H1 (cell line): ENCODE data around the gene DCAF15. TPM values are rescaled to one million over a fixed set of nuclear protein-coding genes. Genes with fewer than 3 reads are reported as not detected.
A peak's percentile ranks its signal among the peaks of the same experiment; 100 is the strongest.

Experiments used
- CTCF ChIA-PET: fragments of 300-600 bp; sonication (Branson Sonifier 250); formaldehyde crosslinking; loops from one replicate; lab custom pipeline; 2021; ENCODE audit not compliant: partially characterized antibody; lab: Charles Lee
- POLR2A ChIA-PET: fragments of 300-600 bp; sonication (Branson Sonifier 250); formaldehyde crosslinking; loops from one replicate; lab custom pipeline; 2021; ENCODE audit warnings: inconsistent platforms; ENCODE audit not compliant: partially characterized antibody; lab: Charles Lee
- DNase-seq, 2 experiments: peaks; one replicate each; pipeline versions ENCODE4 v3.0.0 to v3.0.0-alpha.2; 2010 to 2022; ENCODE audit warnings: low spot score in 2 of 2, low read depth in 1 of 2, mixed read lengths in 1 of 2
- FAIRE-seq: peaks from 2 replicates; lab custom pipeline; 2011; peaks lifted over from hg19 to GRCh38; lab: Jason Lieb, UNC
- H2AFZ ChIP-seq: 2 replicates; pipeline ENCODE4 v1.8.1; 2012; ENCODE audit warnings: low read length, inconsistent platforms
- H2AK5ac ChIP-seq: 2 replicates; pipeline ENCODE4 v1.6.1; 2013; ENCODE audit warnings: low read depth, low read length
- H2BK120ac ChIP-seq: replicated peaks from 2 replicates; pipeline ENCODE3; 2013; ENCODE audit warnings: low read depth, low read length, inconsistent platforms
- H2BK12ac ChIP-seq: 2 replicates; pipeline ENCODE4 v1.6.1; 2013; ENCODE audit warnings: low read depth, low read length
- H2BK15ac ChIP-seq: 2 replicates; pipeline ENCODE4 v1.6.1; 2013; ENCODE audit warnings: low read length
- H2BK20ac ChIP-seq: 2 replicates; pipeline ENCODE4 v1.6.1; 2013; ENCODE audit warnings: low read length
- H2BK5ac ChIP-seq: 2 replicates; pipeline ENCODE4 v1.6.1; 2013; ENCODE audit warnings: low read depth, low read length
- H3K14ac ChIP-seq: 2 replicates; pipeline ENCODE4 v1.6.1; 2013; ENCODE audit warnings: inconsistent platforms; ENCODE audit not compliant: insufficient read length
- H3K18ac ChIP-seq: 2 replicates; pipeline ENCODE4 v1.6.1; 2013; ENCODE audit warnings: low read length; ENCODE audit errors: extremely low read depth
- H3K23ac ChIP-seq: 2 replicates; pipeline ENCODE4 v1.6.1; 2013; ENCODE audit warnings: inconsistent platforms; ENCODE audit not compliant: insufficient read length
- H3K23me2 ChIP-seq: 2 replicates; pipeline ENCODE4 v1.6.1; 2013; ENCODE audit warnings: low read depth, low read length
- H3K27ac ChIP-seq: 2 replicates; pipeline ENCODE4 v1.6.1; 2011; ENCODE audit warnings: low read depth, low read length, inconsistent platforms
- H3K27me3 ChIP-seq, 4 experiments: replicated peaks in 1 of 4; 1 replicate in 1 of 4; 2 replicates in 3 of 4; pipeline versions ENCODE4 v1.6.1 to v1.8.1; 2011 to 2013; ENCODE audit warnings: low read length in 3 of 4, mild to moderate bottlenecking in 3 of 4, inconsistent platforms in 2 of 4, mixed read lengths in 2 of 4, moderate library complexity in 1 of 4; ENCODE audit not compliant: control insufficient read depth in 3 of 4, insufficient read depth in 3 of 4; ENCODE audit errors: extremely low read depth in 1 of 4
- H3K36me3 ChIP-seq, 4 experiments: 2 replicates each; pipeline versions ENCODE4 v1.6.1 to v1.8.1; 2011 to 2013; ENCODE audit warnings: mild to moderate bottlenecking in 4 of 4, low read length in 3 of 4, moderate library complexity in 2 of 4, control low read depth in 1 of 4, inconsistent platforms in 1 of 4; ENCODE audit not compliant: insufficient read depth in 4 of 4, control insufficient read depth in 2 of 4
- H3K4ac ChIP-seq: replicated peaks from 2 replicates; pipeline ENCODE3; 2013; ENCODE audit warnings: low read length, low read depth, mixed read lengths, inconsistent platforms; ENCODE audit not compliant: insufficient read length
- H3K4me1 ChIP-seq, 4 experiments: replicated peaks in 1 of 4; 1 replicate in 1 of 4; 2 replicates in 3 of 4; pipeline versions ENCODE4 v1.6.1 to v1.8.1; 2011 to 2013; ENCODE audit warnings: low read length in 3 of 4, inconsistent platforms in 2 of 4, mixed read lengths in 1 of 4; ENCODE audit not compliant: insufficient read depth in 4 of 4, control insufficient read depth in 3 of 4
- H3K4me2 ChIP-seq, 2 experiments: 2 replicates each; pipeline versions ENCODE4 v1.6.1 to v1.8.1; 2011 to 2013; ENCODE audit warnings: low read depth in 2 of 2, low read length in 2 of 2, control low read depth in 1 of 2, inconsistent platforms in 1 of 2, mild to moderate bottlenecking in 1 of 2; ENCODE audit not compliant: insufficient read depth in 1 of 2
- H3K4me3 ChIP-seq, 4 experiments: fragments of 200-600, 300-600 bp in 1 of 4; sonication (generic), shearing (Covaris generic), sonication (Bioruptor Twin) in 1 of 4; 2 replicates each; pipeline versions ENCODE4 v1.5.1 to v1.8.1; 2011 to 2016; ENCODE audit warnings: low read length in 4 of 4, low read depth in 3 of 4, control low read depth in 2 of 4, inconsistent platforms in 2 of 4, mild to moderate bottlenecking in 2 of 4, mixed read lengths in 1 of 4, moderate library complexity in 1 of 4; ENCODE audit not compliant: insufficient read depth in 2 of 4; ENCODE audit errors: extremely low read depth in 1 of 4
- H3K56ac ChIP-seq: replicated peaks from 2 replicates; pipeline ENCODE3; 2013; ENCODE audit warnings: low read depth, mild to moderate bottlenecking, mixed read lengths, low read length, inconsistent platforms; ENCODE audit not compliant: insufficient read length
- H3K79me1 ChIP-seq: 2 replicates; pipeline ENCODE4 v1.6.1; 2013; ENCODE audit warnings: low read depth, low read length, control low read depth
- H3K79me2 ChIP-seq, 2 experiments: 2 replicates each; pipeline versions ENCODE4 v1.6.1 to v1.8.1; 2012 to 2013; ENCODE audit warnings: low read length in 2 of 2, mild to moderate bottlenecking in 2 of 2, inconsistent platforms in 1 of 2; ENCODE audit not compliant: insufficient read depth in 2 of 2, control insufficient read depth in 1 of 2
- H3K9ac ChIP-seq, 4 experiments: replicated peaks in 1 of 4; 1 replicate in 1 of 4; 2 replicates in 3 of 4; pipeline versions ENCODE4 v1.6.1 to v1.8.1; 2011 to 2013; ENCODE audit warnings: low read depth in 3 of 4, low read length in 3 of 4, control low read depth in 2 of 4, mild to moderate bottlenecking in 2 of 4, moderate library complexity in 2 of 4, inconsistent platforms in 1 of 4; ENCODE audit errors: extremely low read depth in 1 of 4
- H3K9me3 ChIP-seq, 2 experiments: 2 replicates each; pipeline versions ENCODE4 v1.6.1 to v1.8.1; 2012 to 2013; ENCODE audit warnings: mild to moderate bottlenecking in 2 of 2, moderate library complexity in 2 of 2, control low read depth in 1 of 2, inconsistent platforms in 1 of 2, low read depth in 1 of 2, low read length in 1 of 2, mixed read lengths in 1 of 2; ENCODE audit not compliant: insufficient read depth in 2 of 2
- H4K20me1 ChIP-seq, 2 experiments: replicated peaks in 1 of 2; 2 replicates each; pipeline versions ENCODE3 to v1.8.1; 2011 to 2013; ENCODE audit warnings: inconsistent platforms in 2 of 2, low read length in 2 of 2, mild to moderate bottlenecking in 1 of 2; ENCODE audit not compliant: insufficient read depth in 2 of 2, control insufficient read depth in 1 of 2
- H4K5ac ChIP-seq: 2 replicates; pipeline ENCODE4 v1.6.1; 2013; ENCODE audit warnings: low read length, low read depth, mixed read lengths, inconsistent platforms; ENCODE audit not compliant: insufficient read length
- H4K8ac ChIP-seq: 2 replicates; pipeline ENCODE4 v1.8.0; 2013; ENCODE audit warnings: mild to moderate bottlenecking, moderate library complexity, low read length, inconsistent platforms; ENCODE audit not compliant: insufficient read depth; ENCODE audit errors: extremely low read depth
- H4K91ac ChIP-seq: replicated peaks from 2 replicates; pipeline ENCODE3; 2013; ENCODE audit warnings: low read length, mixed read lengths, inconsistent platforms; ENCODE audit not compliant: insufficient read length
- POLR2A ChIP-seq, 2 experiments: IDR thresholded peaks; 1 replicate in 1 of 2; 2 replicates in 1 of 2; pipeline ENCODE4 v1.6.1; 2011; ENCODE audit warnings: low read depth in 2 of 2, low read length in 2 of 2, mild to moderate bottlenecking in 2 of 2; ENCODE audit errors: control extremely low read depth in 1 of 2
- SIN3A ChIP-seq, 2 experiments: IDR thresholded peaks in 1 of 2; conservative IDR thresholded peaks in 1 of 2; 2 replicates each; pipeline ENCODE4 v1.6.1; 2011 to 2012; ENCODE audit warnings: low read length in 2 of 2, improper control_type of control experiment in 1 of 2, low read depth in 1 of 2, mild to moderate bottlenecking in 1 of 2
- WGBS, 2 experiments: shearing (Covaris generic) in 1 of 2; methylation state at CpG; one replicate each; pipeline versions ENCODE4 v1.1.6 to v1.1.7; 2013 to 2015; ENCODE audit warnings: low lambda C conversion rate in 2 of 2, mixed read lengths in 2 of 2, inconsistent platforms in 1 of 2, low coverage in 1 of 2, missing lambda C conversion rate in 1 of 2; ENCODE audit not compliant: insufficient replicate concordance in 2 of 2, insufficient coverage in 1 of 2, insufficient read length in 1 of 2; ENCODE audit errors: extremely low coverage in 1 of 2, missing lambda C conversion rate in 1 of 2; 5-methylcytosine and 5-hydroxymethylcytosine counted together
- polyA plus RNA-seq, 7 experiments: library from polyadenylated mRNA; depleted of rRNA in 3 of 7; stranded (reverse) in 5 of 7; unstranded in 2 of 7; fragments of >200 nt in 5 of 7; fragments of 200-250 nt in 2 of 7; gene quantifications; 1 replicate in 5 of 7; 2 replicates in 1 of 7; 4 replicates in 1 of 7; pipeline versions ENCODE4 v1.2.1 to v1.2.3, GENCODE V29; 2011 to 2013; ENCODE audit warnings: missing spikeins in 2 of 7, mixed read lengths in 2 of 7
- total RNA-seq: library from RNA; stranded (reverse); fragmentation: NEBNext Ultra II Directional; extraction: Animal tissue kit (Norgen Biotek cat#: 25700); gene quantifications from 2 replicates; pipeline ENCODE4 v1.2.1, GENCODE V29; 2021

The DCAF15 gene
- total and polyA plus RNA-seq, 2 of the 8 experiments (the other 6 are each of a cell fraction or from before 2014, with no cell fraction given), result 68.7 to 80.8 TPM

GRCh38 chr19:13937479-13938300 is 14.6 kb upstream of the DCAF15 start:
- peaks cover 0 to 2% (median 0%) of the 10 kb centered on the region in 4 experiments; a peak in 1 of 7 replicates for H3K27me3 ChIP-seq
- peak overlapping the region; percentile 87; the same call in 1 of the 2 replicates for H2BK12ac ChIP-seq
- 68% methylated on average over 19 of the region's 29 CpGs; no CpG with 5 or more reads in 1 of the 2 experiments for WGBS, 2 experiments
- H3K79me1 ChIP-seq, result peaks cover 3% of the 10 kb centered on the region; the same call in 1 of the 2 replicates
- H3K23me2 ChIP-seq, result peaks cover 14% of the 10 kb centered on the region; the same call in 1 of the 2 replicates
- peak overlapping the region; percentile 81; the same call in 1 of the 2 replicates for H2BK15ac ChIP-seq
- peak overlapping the region; percentile 22 to 44; a peak in 3 of 4 replicates for H3K4me2 ChIP-seq
- TF ChIP-seq SIN3A (conservative IDR thresholded peaks at IDR 0.05 in 1 of 2, IDR thresholded peaks at IDR 0.05 in 1 of 2; ENCODE audit: low read depth in 1 of 2, low read length in 2 of 2) (0 out of 4 replicates have a peak, but pooled peaks of 1 of the 2 experiments have one; percentile 31), POLR2A (IDR thresholded peaks at IDR 0.05; ENCODE audit: control extremely low read depth in 1 of 2, low read depth in 2 of 2, low read length in 2 of 2) (no peak)
- TF ChIP-seq, all 59 proteins: peak for 1
- peak overlapping the region; percentile 33; the same call in 1 of the 2 replicates for H2AFZ ChIP-seq
- H3K4me1 ChIP-seq, result peaks cover 3 to 34% (median 19%) of the 10 kb centered on the region in 4 experiments
- H3K18ac ChIP-seq, result peak overlapping the region; percentile 32
- H3K36me3 ChIP-seq, result no peaks in the 10 kb centered on the region
- H3K9ac ChIP-seq, result no peak overlapping the region; a peak in 1 of 7 replicates
- H2AK5ac ChIP-seq, result 0 out of 2 replicates have a peak overlapping the region, but pooled peaks have one; percentile 75
- CTCF ChIA-PET, result interaction anchor here (0.7 to 3.7 kb wide), 5 partner anchors 15 to 121 kb away, joined by 3 to 26 read pairs (median 4); no protein-coding TSS in a partner anchor
- DNase-seq, result no peak
- H2BK120ac ChIP-seq, result no peak overlapping the region
- H4K8ac ChIP-seq, result peak overlapping the region; percentile 85
- H2BK20ac ChIP-seq, result 0 out of 2 replicates have a peak overlapping the region, but pooled peaks have one; percentile 48
- H3K23ac ChIP-seq, result no peak overlapping the region
- peaks cover 0 to 6% of the 10 kb centered on the region in 2 experiments for H4K20me1 ChIP-seq
- H3K9me3 ChIP-seq, result no peaks in the 10 kb centered on the region
- peak overlapping the region in 1 of 4 experiments; percentile 34; a peak in 1 of 8 replicates for H3K4me3 ChIP-seq
- H3K56ac ChIP-seq, result no peak overlapping the region
- no peak for FAIRE-seq
- POLR2A ChIA-PET, result interaction anchor here (0.7 to 5.5 kb wide), 9 partner anchors 16 to 112 kb away, joined by 3 to 35 read pairs (median 4); partner anchors contain the start of genes DCAF15 and IL27RA
- peak overlapping the region; percentile 31 for H4K5ac ChIP-seq
- peak overlapping the region; percentile 53 for H3K4ac ChIP-seq
- H3K27ac ChIP-seq, result no peak overlapping the region
- H2BK5ac ChIP-seq, result peak overlapping the region; percentile 87; the same call in 1 of the 2 replicates
- no peaks in the 10 kb centered on the region for H3K79me2 ChIP-seq
- H3K14ac ChIP-seq, result no peak overlapping the region
- peak overlapping the region; percentile 89 for H4K91ac ChIP-seq
